ENCODE data around the gene MED27.
"Not testable (repeated sequence)": the region's sequence is repeated elsewhere in the genome, so short reads cannot be mapped to it uniquely, and the experiment has no call there.

MED27 gene

DNA sequence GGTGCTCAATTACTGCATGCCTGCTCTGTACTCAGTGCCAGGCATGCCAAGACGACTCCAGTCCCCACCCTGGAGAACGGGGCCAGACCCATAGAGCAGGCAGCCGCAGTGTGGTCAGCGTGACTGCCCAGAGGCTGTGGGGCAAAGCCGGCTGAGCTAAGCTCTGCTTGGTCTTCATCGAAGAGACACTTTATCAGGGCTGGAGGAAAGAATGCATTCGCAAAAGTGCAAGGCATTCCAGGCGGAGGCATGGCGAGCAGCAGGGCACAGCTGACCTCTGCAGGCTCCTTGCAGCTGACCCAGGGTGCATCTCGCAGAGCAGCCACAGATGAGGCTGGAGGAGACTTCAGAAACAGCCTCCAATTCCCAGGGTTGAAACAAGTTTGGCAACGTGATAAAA is 13.6 kb downstream of the MED27 start:
- Histone ChIP-seq H3K4me1 (ENCODE audit: insufficient read depth, low read length) (no peaks in the 10 kb centered on the region), H3K9me3 (ENCODE audit: control insufficient read depth, insufficient read depth, low read length) (no peaks in the 10 kb centered on the region), H3K9ac (ENCODE audit: low read depth, low read length) (no peak overlapping the region), H3K36me3 (ENCODE audit: insufficient read depth, low read length) (no peaks in the 10 kb centered on the region; the same call in 1 of the 2 replicates)

DNA sequence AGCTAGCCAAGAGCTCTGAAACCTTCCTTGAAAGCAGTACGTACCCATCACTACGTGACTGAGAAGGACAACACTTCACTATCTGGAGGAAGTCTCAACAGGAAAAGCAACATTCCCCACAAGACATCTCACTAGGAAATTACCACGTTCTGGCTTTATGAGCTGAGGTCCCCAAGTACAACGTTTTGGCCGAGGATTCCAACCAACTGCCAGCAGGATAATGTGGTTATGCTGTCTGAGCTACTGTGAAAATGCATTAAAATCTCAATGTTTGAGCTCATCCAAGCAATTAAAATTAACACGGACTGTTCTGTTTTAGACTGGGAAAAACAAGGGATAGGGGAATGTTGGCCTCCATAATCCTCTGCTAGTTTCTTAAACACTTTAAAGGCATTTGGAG is 16.4 kb downstream of the MED27 start:
- H3K9me3 ChIP-seq (ENCODE audit: control insufficient read depth, insufficient read depth, low read length), result no peaks in the 10 kb centered on the region
- no peaks in the 10 kb centered on the region for H3K36me3 ChIP-seq (ENCODE audit: insufficient read depth, low read length)
- no peaks in the 10 kb centered on the region for H3K4me1 ChIP-seq (ENCODE audit: insufficient read depth, low read length)
- no peak overlapping the region for H3K9ac ChIP-seq (ENCODE audit: low read depth, low read length)

DNA sequence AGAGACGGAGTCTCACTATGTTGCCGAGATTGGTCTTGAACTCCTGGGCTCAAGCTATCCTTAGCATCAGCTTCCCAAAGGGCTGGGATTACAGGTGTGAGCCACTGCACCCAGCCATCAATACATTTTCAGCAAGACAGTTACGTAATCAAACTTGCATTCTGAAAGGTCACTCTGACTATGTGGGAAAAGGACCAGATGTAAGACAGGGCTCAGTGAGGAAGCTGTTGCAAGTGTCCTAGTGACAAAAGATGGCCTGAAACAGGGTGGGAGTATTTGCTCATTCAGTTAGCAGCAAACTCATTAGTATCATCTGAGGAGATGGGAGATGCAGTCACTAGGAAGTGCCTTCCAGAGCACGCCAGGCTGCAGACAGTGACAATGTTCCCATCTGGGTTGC is 16.9 kb downstream of the MED27 start:
- Histone ChIP-seq H3K9ac (ENCODE audit: low read depth, low read length) (no peak overlapping the region), H3K4me1 (ENCODE audit: insufficient read depth, low read length) (no peaks in the 10 kb centered on the region)

DNA sequence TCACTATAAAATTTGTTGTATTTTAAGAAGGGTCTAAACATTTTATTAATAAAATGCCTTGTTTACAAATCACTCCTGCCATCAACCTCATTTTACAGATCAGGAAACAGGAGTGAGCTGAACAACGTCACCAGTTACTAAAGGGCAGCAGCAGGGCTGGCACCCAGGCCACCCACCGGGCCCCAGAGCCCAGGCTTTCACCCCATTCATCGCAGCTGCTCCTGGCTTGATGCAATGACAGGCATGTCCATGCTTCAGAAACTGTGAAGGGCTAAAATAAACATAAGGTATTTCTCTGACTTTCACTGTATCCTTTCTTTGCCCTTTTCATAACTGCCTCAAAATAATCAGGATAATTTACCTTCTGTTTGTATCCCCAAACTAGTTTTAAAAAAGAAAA is 18.1 kb downstream of the MED27 start:
- Histone ChIP-seq H3K36me3 (ENCODE audit: insufficient read depth, low read length) (no peaks in the 10 kb centered on the region), H3K9ac (ENCODE audit: low read depth, low read length) (no peak overlapping the region), H3K9me3 (ENCODE audit: control insufficient read depth, insufficient read depth, low read length) (no peaks in the 10 kb centered on the region), H3K4me1 (ENCODE audit: insufficient read depth, low read length) (no peaks in the 10 kb centered on the region)

More for the DNA sequence above, 16.9 kb downstream of the MED27 start:
- Histone ChIP-seq H3K36me3 (ENCODE audit: insufficient read depth, low read length) (no peaks in the 10 kb centered on the region), H3K9me3 (ENCODE audit: control insufficient read depth, insufficient read depth, low read length) (no peaks in the 10 kb centered on the region)

DNA sequence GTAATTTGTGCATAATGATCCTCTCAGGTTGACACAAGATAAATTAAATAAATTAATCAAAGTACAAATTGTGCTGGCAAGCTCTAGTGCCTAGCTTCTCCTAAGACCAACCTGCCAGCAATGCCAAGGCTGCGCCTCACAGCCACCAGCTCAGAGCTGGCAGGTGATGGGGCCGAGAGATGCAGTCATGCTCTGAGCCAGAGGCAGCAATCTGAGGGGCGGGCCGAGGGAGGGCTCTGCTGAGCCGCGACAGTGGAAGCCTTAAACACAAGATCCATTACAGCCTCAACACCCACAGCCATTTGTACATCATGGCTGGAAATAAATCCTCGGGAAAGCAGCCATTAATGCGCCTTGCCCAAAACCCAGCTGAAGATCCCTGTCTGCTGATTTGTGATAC is 20.3 kb downstream of the MED27 start:
- H3K9ac ChIP-seq (ENCODE audit: low read depth, low read length), result no peak overlapping the region
- H3K9me3 ChIP-seq (ENCODE audit: control insufficient read depth, insufficient read depth, low read length), result no peaks in the 10 kb centered on the region
- H3K36me3 ChIP-seq (ENCODE audit: insufficient read depth, low read length), result no peaks in the 10 kb centered on the region
- peaks cover 10% of the 10 kb centered on the region for H3K4me1 ChIP-seq (ENCODE audit: insufficient read depth, low read length)

DNA sequence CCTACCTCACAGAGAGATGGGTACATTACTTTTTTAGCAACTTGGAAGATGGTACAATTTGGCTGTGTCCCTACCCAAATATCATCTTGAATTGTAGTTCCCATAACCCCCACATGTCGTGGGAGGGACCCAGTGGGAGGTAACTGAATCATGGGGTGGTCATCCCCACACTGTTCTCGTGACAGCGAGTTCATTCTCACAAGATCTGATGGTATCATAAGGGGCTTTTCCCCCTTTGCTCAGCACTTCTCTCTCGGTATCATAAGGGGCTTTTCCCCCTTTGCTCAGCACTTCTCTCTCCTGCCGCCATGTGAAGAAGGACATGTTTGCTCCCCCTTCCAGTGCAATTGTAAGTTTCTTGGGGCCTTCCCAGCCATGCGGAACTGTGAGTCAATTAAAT is 21.4 kb downstream of the MED27 start:
- not testable (repeated sequence) for H3K36me3 ChIP-seq (ENCODE audit: insufficient read depth, low read length); H3K9me3 ChIP-seq (ENCODE audit: control insufficient read depth, insufficient read depth, low read length); H3K9ac ChIP-seq (ENCODE audit: low read depth, low read length)
- peaks cover 13% of the 10 kb centered on the region for H3K4me1 ChIP-seq (ENCODE audit: insufficient read depth, low read length)

DNA sequence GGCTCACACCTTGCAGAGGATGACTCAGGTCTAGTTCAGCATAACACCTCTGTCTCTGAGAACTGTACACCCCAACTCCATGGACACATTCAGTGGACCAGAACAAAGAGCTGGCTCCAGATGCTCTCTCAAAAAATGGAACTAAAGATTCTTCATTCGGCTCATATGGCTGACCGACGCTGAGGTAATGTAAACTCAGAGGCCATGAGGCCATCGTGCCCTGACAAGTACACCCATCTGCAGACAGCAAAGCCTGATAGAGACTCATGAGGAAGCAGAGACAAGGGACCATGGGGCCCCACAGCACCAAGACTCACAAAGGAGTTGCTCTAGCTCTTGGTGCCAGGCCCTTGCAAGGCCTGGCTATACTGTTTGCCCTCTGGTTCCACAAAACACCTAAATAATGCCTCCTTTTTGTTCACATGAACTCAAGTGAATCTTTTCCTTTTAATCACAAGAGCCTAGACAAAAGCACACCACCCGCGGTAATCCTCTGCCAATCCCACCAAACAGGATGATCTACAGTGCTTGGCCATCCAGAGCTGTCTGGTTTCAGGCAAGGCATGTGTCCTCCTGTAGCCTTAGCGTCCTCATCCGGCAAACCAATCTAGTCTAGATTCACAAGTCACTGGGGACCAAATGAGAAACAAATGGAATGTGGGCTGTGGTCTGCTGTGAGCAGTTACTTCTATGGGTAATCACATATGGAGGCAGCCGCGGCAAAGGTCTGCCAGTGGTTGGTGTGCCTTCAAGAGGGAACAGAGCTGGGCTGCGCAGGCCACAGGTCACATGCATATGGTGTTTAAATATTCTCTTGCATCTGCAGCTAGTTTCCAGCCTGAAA is 22.7 kb downstream of the MED27 start:
- Histone ChIP-seq H3K9me3 (ENCODE audit: control insufficient read depth, insufficient read depth, low read length) (no peaks in the 10 kb centered on the region), H3K36me3 (ENCODE audit: insufficient read depth, low read length) (no peaks in the 10 kb centered on the region), H3K4me1 (ENCODE audit: insufficient read depth, low read length) (peaks cover 13% of the 10 kb centered on the region), H3K9ac (ENCODE audit: low read depth, low read length) (no peak overlapping the region)

DNA sequence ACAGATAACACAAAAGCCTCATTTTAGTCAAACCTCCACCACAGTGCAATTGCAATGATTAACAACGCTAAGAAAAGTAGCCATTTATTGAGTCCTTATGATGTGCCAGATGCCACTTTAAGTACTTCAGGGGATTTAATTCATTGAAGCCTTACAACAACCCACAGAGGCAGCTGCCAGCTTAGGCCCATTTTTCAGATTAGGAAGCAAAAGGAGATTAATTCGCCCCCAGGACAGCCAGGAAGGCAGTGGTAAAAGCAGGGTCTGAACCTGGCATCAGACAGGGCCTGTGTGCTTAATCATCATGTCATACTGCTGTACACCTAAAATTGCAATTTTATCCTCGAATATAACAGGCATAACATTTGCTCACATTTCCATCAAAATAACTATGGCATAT is 23.9 kb downstream of the MED27 start:
- Histone ChIP-seq H3K9me3 (ENCODE audit: control insufficient read depth, insufficient read depth, low read length) (no peaks in the 10 kb centered on the region), H3K9ac (ENCODE audit: low read depth, low read length) (no peak overlapping the region), H3K36me3 (ENCODE audit: insufficient read depth, low read length) (no peaks in the 10 kb centered on the region), H3K4me1 (ENCODE audit: insufficient read depth, low read length) (peaks cover 13% of the 10 kb centered on the region)

DNA sequence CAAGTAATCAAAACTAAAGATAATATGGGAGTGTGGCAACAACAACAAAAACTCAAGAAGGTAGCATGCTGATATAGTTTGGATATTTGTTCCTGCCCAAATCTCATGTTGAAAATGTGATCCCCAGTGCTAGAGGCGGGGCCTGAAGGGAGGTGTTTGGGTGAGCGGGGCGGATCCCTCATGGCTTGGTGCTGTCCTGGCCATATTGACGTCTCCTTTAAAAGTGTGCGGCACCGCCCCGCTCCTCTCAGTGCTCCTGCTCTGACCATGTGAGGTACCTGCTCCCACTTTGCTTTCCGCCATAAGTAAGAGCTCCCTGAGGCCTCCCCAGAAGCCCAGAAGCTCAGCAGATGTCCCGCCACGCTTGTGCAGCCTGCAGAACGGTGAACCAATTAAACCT is 25.6 kb downstream of the MED27 start:
- Histone ChIP-seq H3K9me3 (ENCODE audit: control insufficient read depth, insufficient read depth, low read length) (no peaks in the 10 kb centered on the region), H3K9ac (ENCODE audit: low read depth, low read length) (peak overlapping the region; percentile 13; the same call in 1 of the 2 replicates), H3K36me3 (ENCODE audit: insufficient read depth, low read length) (no peaks in the 10 kb centered on the region), H3K4me1 (ENCODE audit: insufficient read depth, low read length) (peaks cover 13% of the 10 kb centered on the region)

DNA sequence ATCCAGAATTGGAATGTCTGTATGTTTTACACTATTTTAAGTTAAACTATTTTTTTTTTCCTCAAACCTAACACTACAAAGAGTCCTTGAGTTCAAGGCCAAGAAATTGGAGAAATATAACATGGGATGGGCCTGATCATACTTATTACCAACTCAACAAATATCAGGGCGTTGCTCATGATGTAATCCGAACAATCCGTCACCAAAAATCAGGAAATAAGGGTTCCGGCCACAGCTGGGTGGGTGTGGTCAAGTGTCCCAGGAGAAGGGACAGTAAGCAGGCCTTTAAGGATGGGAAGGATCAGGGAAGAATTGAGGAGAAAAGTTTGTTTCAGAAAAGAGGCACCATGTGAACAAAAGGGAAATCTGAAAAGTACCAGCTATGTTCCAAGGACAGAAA is 29.8 kb downstream of the MED27 start:
- peaks cover 11% of the 10 kb centered on the region for H3K4me1 ChIP-seq (ENCODE audit: insufficient read depth, low read length)
- no peaks in the 10 kb centered on the region for H3K9me3 ChIP-seq (ENCODE audit: control insufficient read depth, insufficient read depth, low read length)
- H3K36me3 ChIP-seq (ENCODE audit: insufficient read depth, low read length), result no peaks in the 10 kb centered on the region
- no peak overlapping the region for H3K9ac ChIP-seq (ENCODE audit: low read depth, low read length)

DNA sequence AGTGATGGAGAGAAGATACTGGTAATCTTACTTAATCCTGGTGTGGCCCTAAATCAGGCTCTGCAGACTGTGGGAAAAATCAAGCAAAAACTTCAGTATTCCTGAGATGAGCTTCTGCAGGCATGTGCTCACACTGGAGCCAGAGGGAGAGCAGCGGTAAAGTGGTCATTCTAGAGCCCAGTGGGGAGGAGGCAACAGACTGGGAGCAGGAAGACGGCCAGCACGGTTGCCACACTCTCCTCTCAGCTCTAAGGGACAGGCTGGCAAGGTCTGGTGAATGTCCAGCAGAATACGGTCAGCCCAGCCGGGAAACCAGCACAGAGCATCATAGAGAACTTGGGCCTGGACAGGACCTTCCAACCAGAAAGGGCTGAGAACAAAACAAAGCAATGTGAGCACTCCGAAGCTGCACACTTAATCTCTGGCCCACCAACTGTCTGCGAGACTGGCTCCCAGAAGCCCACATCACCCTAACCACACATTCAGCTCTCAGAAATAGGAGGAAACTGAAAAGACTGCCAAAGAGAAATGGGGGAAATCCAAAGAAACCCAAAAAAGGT is 30.3 kb downstream of the MED27 start:
- no peaks in the 10 kb centered on the region for H3K9me3 ChIP-seq (ENCODE audit: control insufficient read depth, insufficient read depth, low read length)
- peaks cover 7% of the 10 kb centered on the region for H3K4me1 ChIP-seq (ENCODE audit: insufficient read depth, low read length)
- H3K36me3 ChIP-seq (ENCODE audit: insufficient read depth, low read length), result no peaks in the 10 kb centered on the region
- H3K9ac ChIP-seq (ENCODE audit: low read depth, low read length), result no peak overlapping the region

DNA sequence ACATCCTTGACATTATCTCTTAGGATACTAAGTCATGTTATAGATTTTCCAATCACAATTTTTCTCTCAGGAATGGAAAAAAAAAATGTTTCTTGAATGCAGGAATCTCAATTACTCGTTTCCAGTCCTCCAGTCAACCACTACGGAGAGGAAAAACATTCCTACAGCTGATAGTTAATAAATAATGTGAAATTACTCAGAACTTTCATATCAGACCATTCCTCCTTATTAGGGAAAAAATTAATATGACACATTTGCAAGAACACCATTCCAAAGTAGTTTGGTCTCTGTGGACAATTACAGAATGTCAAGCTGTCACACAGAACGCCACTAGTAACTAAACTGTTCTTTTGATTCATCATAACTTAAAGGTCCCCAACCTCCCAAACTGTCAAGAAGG is 31.5 kb downstream of the MED27 start:
- H3K36me3 ChIP-seq (ENCODE audit: insufficient read depth, low read length), result no peaks in the 10 kb centered on the region

DNA sequence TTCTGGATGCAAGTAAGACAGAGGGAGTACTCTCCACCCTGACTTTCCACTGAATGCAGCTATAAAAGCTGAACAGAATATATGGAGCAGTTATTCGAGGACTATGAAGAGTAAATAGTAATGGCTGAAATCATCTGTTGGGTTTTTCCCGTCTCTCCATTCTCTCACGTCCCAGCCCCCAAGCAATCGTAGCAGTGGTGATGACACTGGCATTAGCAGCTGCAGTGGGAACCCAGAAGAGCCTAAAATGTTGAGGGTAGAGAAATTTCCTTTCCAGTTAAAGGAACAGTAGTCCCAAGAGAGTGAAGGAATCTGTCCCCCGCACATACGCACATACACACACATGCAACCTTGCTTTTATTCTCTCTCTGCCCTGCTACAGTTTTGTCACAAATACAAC is 33.2 kb downstream of the MED27 start:
- H3K9me3 ChIP-seq (ENCODE audit: control insufficient read depth, insufficient read depth, low read length), result no peaks in the 10 kb centered on the region
- H3K36me3 ChIP-seq (ENCODE audit: insufficient read depth, low read length), result no peaks in the 10 kb centered on the region
- no peak overlapping the region for H3K9ac ChIP-seq (ENCODE audit: low read depth, low read length)
- H3K4me1 ChIP-seq (ENCODE audit: insufficient read depth, low read length), result peaks cover 3% of the 10 kb centered on the region; the same call in 1 of the 2 replicates

More for the DNA sequence above, 31.5 kb downstream of the MED27 start:
- Histone ChIP-seq H3K4me1 (ENCODE audit: insufficient read depth, low read length) (peaks cover 3% of the 10 kb centered on the region; the same call in 1 of the 2 replicates), H3K9me3 (ENCODE audit: control insufficient read depth, insufficient read depth, low read length) (no peaks in the 10 kb centered on the region), H3K9ac (ENCODE audit: low read depth, low read length) (no peak overlapping the region)

DNA sequence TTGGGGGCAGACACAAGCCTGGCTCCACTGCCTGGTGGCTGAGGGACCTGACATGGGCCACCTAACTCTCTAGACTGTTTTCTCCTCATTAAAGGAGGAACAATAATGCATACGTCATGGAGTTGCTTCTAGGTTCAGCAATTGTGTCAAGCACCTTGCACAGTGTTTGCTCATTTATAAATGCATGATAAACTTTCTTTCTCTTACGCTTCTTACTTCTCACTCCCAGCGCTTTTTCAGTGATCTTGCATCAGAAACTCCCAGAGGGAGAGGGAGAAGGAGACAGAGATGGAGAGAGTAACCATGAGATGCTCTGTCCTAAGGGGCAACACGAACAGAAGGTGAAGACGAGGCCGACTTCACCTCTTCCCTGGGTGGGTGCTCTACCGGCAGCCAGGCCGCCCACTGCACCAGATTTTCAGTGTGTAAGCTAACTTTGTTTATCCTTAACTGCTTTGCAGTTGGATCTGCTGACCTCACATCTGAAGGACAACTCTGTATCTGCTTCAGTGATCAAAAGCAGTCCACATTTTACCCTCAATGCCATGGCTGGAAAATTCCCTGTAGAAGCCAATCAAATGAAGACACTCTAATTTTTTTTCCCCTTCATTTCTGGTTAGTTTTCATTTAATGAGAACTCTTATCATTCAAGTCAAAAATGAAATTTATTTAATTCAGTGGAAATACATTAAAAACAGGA is 35.3 kb downstream of the MED27 start:
- H3K36me3 ChIP-seq (ENCODE audit: insufficient read depth, low read length), result no peaks in the 10 kb centered on the region
- peaks cover 3% of the 10 kb centered on the region; the same call in 1 of the 2 replicates for H3K4me1 ChIP-seq (ENCODE audit: insufficient read depth, low read length)
- no peaks in the 10 kb centered on the region for H3K9me3 ChIP-seq (ENCODE audit: control insufficient read depth, insufficient read depth, low read length)
- H3K9ac ChIP-seq (ENCODE audit: low read depth, low read length), result no peak overlapping the region

DNA sequence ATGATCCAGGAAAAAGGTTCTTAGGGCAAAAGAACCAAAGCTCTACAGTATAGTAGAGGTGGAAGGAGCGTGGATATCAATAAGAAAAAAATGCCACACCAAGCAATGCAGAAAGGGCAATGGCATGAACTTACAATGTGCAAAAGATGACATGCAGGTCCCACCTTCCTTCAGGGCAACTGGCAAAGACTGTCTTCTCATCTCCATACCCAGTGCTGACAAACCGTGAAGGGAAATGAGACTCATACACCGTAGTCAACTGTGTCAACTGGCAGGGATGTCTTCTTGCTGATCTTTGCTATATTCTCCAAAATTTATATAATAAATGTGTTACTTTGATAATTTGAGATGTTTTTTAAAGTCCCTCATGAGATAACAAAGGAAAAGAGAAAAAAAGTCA is 36.0 kb downstream of the MED27 start:
- Histone ChIP-seq H3K36me3 (ENCODE audit: insufficient read depth, low read length) (no peaks in the 10 kb centered on the region), H3K9me3 (ENCODE audit: control insufficient read depth, insufficient read depth, low read length) (no peaks in the 10 kb centered on the region), H3K9ac (ENCODE audit: low read depth, low read length) (no peak overlapping the region), H3K4me1 (ENCODE audit: insufficient read depth, low read length) (peaks cover 3% of the 10 kb centered on the region; the same call in 1 of the 2 replicates)

Data from ES-I3 (cell line).